Measurements from ENCODE around the gene STX8. TPM values are rescaled to one million over a fixed set of nuclear protein-coding genes. Genes with fewer than 3 reads are reported as not detected.

STX8 gene
- polyA plus RNA-seq, 1 experiment: 103 TPM

GRCh38 chr17:9294661-9295210, 280.9 kb downstream of the STX8 start:
- Histone ChIP-seq H3K27me3 (ENCODE audit: control insufficient read depth, insufficient read depth, low read length) (no peaks in the 10 kb centered on the region), H3K27ac (ENCODE audit: low read depth, low read length) (no peak overlapping the region), H3K4me3 (ENCODE audit: low read depth, low read length) (no peak overlapping the region), H3K9me3 (ENCODE audit: control insufficient read depth, insufficient read depth, low read length) (no peaks in the 10 kb centered on the region)
- no peak for TF ChIP-seq CTCF (IDR thresholded peaks at IDR 0.05; ENCODE audit: low read depth, low read length)
- ChIA-PET POLR2A (no interaction called here), CTCF (no interaction called here)
- DNase-seq (ENCODE audit: low read depth, low spot score): no peak

GRCh38 chr17:9292561-9292941, 283.1 kb downstream of the STX8 start:
- ChIA-PET POLR2A (no interaction called here), CTCF (interaction anchor here (1.0 to 2.1 kb wide), 10 partner anchors 9 to 297 kb away, joined by 3 to 8 read pairs (median 4); no protein-coding TSS in a partner anchor)
- H3K27me3 ChIP-seq (ENCODE audit: control insufficient read depth, insufficient read depth, low read length): no peaks in the 10 kb centered on the region
- no peak for TF ChIP-seq CTCF (IDR thresholded peaks at IDR 0.05; ENCODE audit: low read depth, low read length)
- H3K27ac ChIP-seq (ENCODE audit: low read depth, low read length): peak overlapping the region; percentile 39
- no peak for DNase-seq (ENCODE audit: low read depth, low spot score)
- H3K9me3 ChIP-seq (ENCODE audit: control insufficient read depth, insufficient read depth, low read length): no peaks in the 10 kb centered on the region
- H3K4me3 ChIP-seq (ENCODE audit: low read depth, low read length): no peak overlapping the region

- no peaks in the 10 kb centered on the region for H3K27me3 ChIP-seq (ENCODE audit: control insufficient read depth, insufficient read depth, low read length)
- CTCF ChIA-PET: interaction anchor here (1.0 to 2.1 kb wide), 11 partner anchors 8 to 297 kb away, joined by 3 to 8 read pairs (median 4); no protein-coding TSS in a partner anchor
- H3K9me3 ChIP-seq (ENCODE audit: control insufficient read depth, insufficient read depth, low read length): no peaks in the 10 kb centered on the region
- TF ChIP-seq CTCF (IDR thresholded peaks at IDR 0.05; ENCODE audit: low read depth, low read length): peak; percentile 71
- H3K27ac ChIP-seq (ENCODE audit: low read depth, low read length): no peak overlapping the region
- no peak overlapping the region for H3K4me3 ChIP-seq (ENCODE audit: low read depth, low read length)
- DNase-seq (ENCODE audit: low read depth, low spot score): peak; percentile 8
- POLR2A ChIA-PET: interaction anchor here (0.5 kb wide), 1 partner anchor 78 kb away, joined by 3 read pairs; no protein-coding TSS in a partner anchor
These were observed 283.6 kb downstream of the STX8 start for GRCh38 chr17:9291912-9292560.

GRCh38 chr17:9290226-9290613, 285.4 kb downstream of the STX8 start:
- no peak overlapping the region for H3K27ac ChIP-seq (ENCODE audit: low read depth, low read length)
- no peak for TF ChIP-seq CTCF (IDR thresholded peaks at IDR 0.05; ENCODE audit: low read depth, low read length)
- POLR2A ChIA-PET: no interaction called here
- H3K9me3 ChIP-seq (ENCODE audit: control insufficient read depth, insufficient read depth, low read length): no peaks in the 10 kb centered on the region
- CTCF ChIA-PET: no interaction called here
- no peaks in the 10 kb centered on the region for H3K27me3 ChIP-seq (ENCODE audit: control insufficient read depth, insufficient read depth, low read length)
- DNase-seq (ENCODE audit: low read depth, low spot score): no peak
- H3K4me3 ChIP-seq (ENCODE audit: low read depth, low read length): no peak overlapping the region

GRCh38 chr17:9287306-9287705, 288.3 kb downstream of the STX8 start:
- ChIA-PET POLR2A (no interaction called here), CTCF (no interaction called here)
- Histone ChIP-seq H3K27ac (ENCODE audit: low read depth, low read length) (no peak overlapping the region), H3K9me3 (ENCODE audit: control insufficient read depth, insufficient read depth, low read length) (no peaks in the 10 kb centered on the region), H3K4me3 (ENCODE audit: low read depth, low read length) (no peak overlapping the region), H3K27me3 (ENCODE audit: control insufficient read depth, insufficient read depth, low read length) (no peaks in the 10 kb centered on the region)
- no peak for DNase-seq (ENCODE audit: low read depth, low spot score)
- TF ChIP-seq CTCF (IDR thresholded peaks at IDR 0.05; ENCODE audit: low read depth, low read length): no peak
